Measurements from ENCODE around the gene PICK1.

The PICK1 gene

DNA sequence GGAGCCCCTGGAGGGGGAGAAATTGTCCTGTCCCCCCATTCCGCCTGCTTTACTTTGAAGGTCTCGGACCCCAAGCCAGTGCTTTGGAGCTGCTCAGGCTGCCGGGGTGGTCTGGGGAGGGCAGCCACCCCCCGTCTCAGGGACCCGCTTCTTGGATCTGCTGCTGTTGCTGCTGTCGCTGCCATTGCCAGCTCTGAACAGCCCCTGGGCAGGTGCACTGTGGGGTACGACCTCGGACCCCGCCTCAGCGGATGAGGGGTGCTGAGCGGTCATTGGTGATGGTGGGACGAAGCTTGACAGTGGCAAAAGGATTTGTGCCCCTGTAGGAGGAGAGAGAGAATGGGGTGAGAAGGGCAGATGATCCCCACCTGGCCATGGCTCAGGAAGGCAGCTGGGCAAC, 27.9 kb downstream of the PICK1 start:
- peak overlapping the region; percentile 17; the same call in 1 of the 2 replicates for H3K27ac ChIP-seq
- TF ChIP-seq ZFX (IDR thresholded peaks at IDR 0.05; ENCODE audit: borderline replicate concordance), result no peak
- TF ChIP-seq, protein P1, sequence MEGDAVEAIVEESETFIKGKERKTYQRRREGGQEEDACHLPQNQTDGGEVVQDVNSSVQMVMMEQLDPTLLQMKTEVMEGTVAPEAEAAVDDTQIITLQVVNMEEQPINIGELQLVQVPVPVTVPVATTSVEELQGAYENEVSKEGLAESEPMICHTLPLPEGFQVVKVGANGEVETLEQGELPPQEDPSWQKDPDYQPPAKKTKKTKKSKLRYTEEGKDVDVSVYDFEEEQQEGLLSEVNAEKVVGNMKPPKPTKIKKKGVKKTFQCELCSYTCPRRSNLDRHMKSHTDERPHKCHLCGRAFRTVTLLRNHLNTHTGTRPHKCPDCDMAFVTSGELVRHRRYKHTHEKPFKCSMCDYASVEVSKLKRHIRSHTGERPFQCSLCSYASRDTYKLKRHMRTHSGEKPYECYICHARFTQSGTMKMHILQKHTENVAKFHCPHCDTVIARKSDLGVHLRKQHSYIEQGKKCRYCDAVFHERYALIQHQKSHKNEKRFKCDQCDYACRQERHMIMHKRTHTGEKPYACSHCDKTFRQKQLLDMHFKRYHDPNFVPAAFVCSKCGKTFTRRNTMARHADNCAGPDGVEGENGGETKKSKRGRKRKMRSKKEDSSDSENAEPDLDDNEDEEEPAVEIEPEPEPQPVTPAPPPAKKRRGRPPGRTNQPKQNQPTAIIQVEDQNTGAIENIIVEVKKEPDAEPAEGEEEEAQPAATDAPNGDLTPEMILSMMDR (IDR thresholded peaks at IDR 0.05), result no peak

GRCh38 chr22:38085501-38085900, 28.3 kb downstream of the PICK1 start:
- TF ChIP-seq, protein P1 (IDR thresholded peaks at IDR 0.05), result no peak
- TF ChIP-seq ZFX (IDR thresholded peaks at IDR 0.05; ENCODE audit: borderline replicate concordance), result no peak
- peak overlapping the region; percentile 17; the same call in 1 of the 2 replicates for H3K27ac ChIP-seq

GRCh38 chr22:38086001-38086845, 29.0 kb downstream of the PICK1 start:
- TF ChIP-seq, protein P1 (IDR thresholded peaks at IDR 0.05), result no peak
- TF ChIP-seq ZFX (IDR thresholded peaks at IDR 0.05; ENCODE audit: borderline replicate concordance), result no peak
- H3K27ac ChIP-seq, result no peak overlapping the region

DNA sequence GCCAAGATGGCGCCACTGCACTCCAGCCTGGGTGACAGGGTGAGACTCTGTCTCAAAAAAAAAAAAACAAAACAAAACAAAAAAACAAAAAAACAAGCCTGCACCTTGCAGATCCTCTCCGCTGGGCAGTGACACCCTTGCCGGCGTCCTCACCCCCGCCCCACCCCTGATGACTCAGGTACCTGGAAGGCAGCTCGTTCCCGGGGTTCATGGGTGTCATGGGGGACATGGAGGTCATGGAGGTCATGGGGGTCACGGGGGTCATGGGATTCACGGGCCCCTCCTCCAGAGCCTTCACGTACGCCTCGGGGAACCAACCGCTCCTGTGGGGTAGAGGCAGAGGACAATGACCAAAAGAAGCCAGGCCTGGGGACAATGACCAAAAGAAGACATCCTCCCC, 29.7 kb downstream of the PICK1 start:
- H3K27ac ChIP-seq, result no peak overlapping the region
- TF ChIP-seq, protein P1 (IDR thresholded peaks at IDR 0.05), result no peak
- no peak for TF ChIP-seq ZFX (IDR thresholded peaks at IDR 0.05; ENCODE audit: borderline replicate concordance)

DNA sequence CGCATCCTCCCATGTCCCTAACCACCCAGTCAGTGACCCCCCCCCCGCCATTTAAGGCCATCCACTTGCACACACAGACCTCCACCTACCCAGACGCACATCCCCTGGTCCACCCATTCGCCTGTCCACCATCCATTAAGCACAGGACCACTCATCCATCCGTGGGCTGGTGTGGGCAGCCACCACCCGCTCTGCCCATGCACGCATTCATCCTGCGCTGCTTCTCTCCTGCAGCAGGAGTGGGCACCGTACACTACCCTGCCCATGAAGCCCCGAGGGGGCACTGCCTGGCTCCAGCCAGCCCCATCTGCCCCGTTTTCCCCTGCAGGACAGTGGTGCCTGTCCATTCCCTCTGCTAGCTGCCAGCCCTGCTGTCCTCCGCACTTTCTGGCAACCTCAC, 30.7 kb downstream of the PICK1 start:
- TF ChIP-seq, protein P1 (IDR thresholded peaks at IDR 0.05), result no peak
- TF ChIP-seq ZFX (IDR thresholded peaks at IDR 0.05; ENCODE audit: borderline replicate concordance), result no peak
- H3K27ac ChIP-seq, result no peak overlapping the region

GRCh38 chr22:38088629-38089473, 31.6 kb downstream of the PICK1 start:
- no peak for TF ChIP-seq ZFX (IDR thresholded peaks at IDR 0.05; ENCODE audit: borderline replicate concordance)
- TF ChIP-seq, protein P1 (IDR thresholded peaks at IDR 0.05), result no peak
- H3K27ac ChIP-seq, result no peak overlapping the region

All from 22Rv1 (cell line).